DMS153 (cell line): ENCODE data around the gene TMBIM4.

Source experiments
- DNase-seq: peaks from one replicate; lab custom pipeline; 2025; lab: John Stamatoyannopoulos, UW

Gene TMBIM4

DNA sequence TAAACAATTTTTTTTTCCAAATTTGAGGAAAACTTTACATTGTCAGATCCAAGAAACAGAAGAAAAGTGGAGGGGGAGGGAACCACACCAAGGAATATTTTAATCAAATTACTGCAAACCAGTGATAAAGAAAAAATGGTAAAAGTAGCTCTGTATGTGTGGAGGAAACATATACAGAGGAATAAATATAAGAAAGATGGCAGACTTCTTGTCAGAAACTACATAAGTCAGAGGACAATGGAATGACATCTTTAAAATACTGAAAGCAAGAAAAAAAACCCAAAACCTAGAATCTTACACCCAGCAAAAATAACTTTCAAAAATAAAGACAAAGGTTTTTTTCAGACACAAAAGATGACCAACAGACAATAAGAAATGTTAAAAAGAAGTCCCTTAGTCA, 29.1 kb downstream of the TMBIM4 start:
- DNase-seq, result no peak

GRCh38 chr12:66139328-66139727, 30.5 kb downstream of the TMBIM4 start:
- no peak for DNase-seq

- DNase-seq, result no peak
These were observed 31.9 kb downstream of the TMBIM4 start for GRCh38 chr12:66137937-66138336.

- DNase-seq, result no peak
These were observed 37.4 kb downstream of the TMBIM4 start for GRCh38 chr12:66132408-66132807.

GRCh38 chr12:66131067-66131688, 38.6 kb downstream of the TMBIM4 start:
- DNase-seq, result no peak

- peak; percentile 83 for DNase-seq
These were observed 39.3 kb downstream of the TMBIM4 start, which contains the start of gene LLPH for GRCh38 chr12:66130267-66131066. LLPH (minus strand) TSS chr12:66130750; CDS start chr12:66129106, 1,644 bp downstream.

- no peak for DNase-seq
These were observed 39.9 kb downstream of the TMBIM4 start for GRCh38 chr12:66129934-66130266.

GRCh38 chr12:66127650-66128049, 42.1 kb downstream of the TMBIM4 start:
- no peak for DNase-seq

DNA sequence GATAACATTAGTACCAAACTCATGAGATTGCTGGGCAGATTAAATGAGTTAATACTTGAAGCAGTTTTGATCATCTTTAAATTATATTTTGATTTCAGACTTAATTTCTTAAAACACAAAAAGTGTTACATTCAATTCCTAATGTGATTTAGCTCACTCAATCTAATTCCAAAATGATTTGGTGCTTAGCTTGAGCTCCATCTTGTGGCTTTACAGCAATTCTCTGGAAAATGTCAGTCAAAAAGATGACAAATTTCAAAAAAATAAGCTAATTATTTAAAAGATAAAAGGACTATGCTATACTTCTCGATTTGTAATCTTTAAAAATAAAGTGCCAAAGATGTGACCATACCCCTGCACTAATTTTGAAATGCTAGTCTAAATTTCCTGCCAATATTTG, 49.3 kb downstream of the TMBIM4 start:
- no peak for DNase-seq

GRCh38 chr12:66119870-66120241, 49.9 kb downstream of the TMBIM4 start:
- DNase-seq, result no peak

DNA sequence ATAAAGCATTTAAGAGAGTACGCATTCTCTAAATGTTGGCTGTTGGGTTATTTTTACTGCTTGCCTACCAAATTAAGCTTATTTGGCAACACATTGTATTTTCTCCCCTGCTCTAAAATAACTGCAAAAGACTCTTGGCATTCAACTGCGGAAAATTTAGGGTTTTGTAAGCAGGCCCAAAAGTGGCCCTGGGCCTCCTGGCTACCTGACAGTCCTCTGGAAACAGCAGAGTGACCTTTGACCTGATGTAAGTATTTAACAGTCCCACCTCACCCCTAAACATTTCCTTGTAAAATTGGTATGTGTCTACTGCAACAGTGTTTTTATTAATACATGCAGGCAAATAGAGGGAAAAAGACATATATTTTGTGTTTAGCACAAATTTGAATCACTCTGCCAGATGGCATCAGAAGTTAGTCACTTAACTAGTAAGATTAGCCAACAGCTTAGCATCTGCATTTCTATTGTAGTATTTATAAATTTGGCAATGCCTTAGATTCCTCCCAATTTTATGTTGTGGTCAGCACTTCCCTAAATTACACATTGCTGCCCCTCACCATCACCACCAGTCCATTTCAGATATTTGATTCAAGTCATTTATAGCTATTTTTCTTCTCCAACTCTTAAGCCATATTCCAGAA, 50.4 kb downstream of the TMBIM4 start:
- DNase-seq, result no peak

DNA sequence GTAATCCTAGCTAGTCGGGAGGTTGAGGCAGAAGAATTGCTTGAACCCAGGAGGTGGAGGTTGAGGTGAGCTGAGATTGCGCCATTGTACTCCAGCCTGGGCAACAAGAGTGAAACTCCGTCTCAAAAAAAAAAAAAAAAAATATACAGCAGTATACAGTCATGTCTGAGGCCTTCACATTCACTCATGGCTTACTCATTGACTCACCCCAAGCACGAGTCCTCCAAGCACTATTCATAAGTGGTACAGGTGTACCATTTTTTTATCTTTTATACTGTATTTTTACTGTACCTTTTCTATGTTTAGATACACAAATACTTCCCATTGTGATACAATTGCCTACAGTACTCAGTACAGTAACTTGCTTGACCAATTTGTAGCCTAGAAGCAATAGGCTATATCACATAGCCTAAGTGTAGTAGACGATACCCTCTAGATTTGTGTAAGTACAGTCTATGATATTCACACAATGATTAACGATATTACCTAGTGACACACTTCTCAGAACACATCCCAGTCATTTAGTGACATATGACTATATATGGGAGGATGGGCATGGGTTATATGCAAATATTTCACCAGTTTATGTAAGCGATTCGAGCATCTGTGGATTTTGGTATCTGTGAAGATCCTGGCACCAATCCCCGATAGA, 51.4 kb downstream of the TMBIM4 start:
- no peak for DNase-seq

- no peak for DNase-seq
These were observed 52.6 kb downstream of the TMBIM4 start for GRCh38 chr12:66117242-66117641.

- DNase-seq, result no peak
These were observed 54.7 kb downstream of the TMBIM4 start for GRCh38 chr12:66115071-66115600.

GRCh38 chr12:66113471-66113870, 56.3 kb downstream of the TMBIM4 start:
- DNase-seq, result no peak

- no peak for DNase-seq
These were observed 58.2 kb downstream of the TMBIM4 start for GRCh38 chr12:66111605-66112004.

GRCh38 chr12:66109056-66109455, 60.7 kb downstream of the TMBIM4 start:
- DNase-seq, result no peak

DNA sequence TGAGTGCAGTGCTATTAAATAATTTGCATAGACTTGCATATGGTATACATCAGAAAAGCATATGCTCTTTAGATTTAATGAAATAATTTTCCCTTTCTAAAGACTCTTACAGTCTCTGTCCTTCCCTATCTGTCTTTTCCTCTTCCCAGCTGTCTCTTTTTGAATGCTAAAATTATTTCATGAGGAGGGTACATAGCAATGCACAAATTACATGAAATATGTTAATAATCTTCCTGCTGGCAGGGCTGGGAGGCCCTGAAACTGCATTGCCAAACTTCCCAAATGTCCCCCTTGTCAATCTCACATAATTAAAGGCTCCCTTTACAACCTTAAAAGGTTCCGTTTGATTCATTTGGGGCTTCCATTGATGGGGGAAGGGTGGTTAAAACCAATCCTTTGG, 61.4 kb downstream of the TMBIM4 start:
- no peak for DNase-seq

- DNase-seq, result peak; percentile 76
These were observed 62.3 kb downstream of the TMBIM4 start for GRCh38 chr12:66107451-66107915.

GRCh38 chr12:66103016-66103913, 66.5 kb downstream of the TMBIM4 start:
- no peak for DNase-seq

- no peak for DNase-seq
These were observed 77.1 kb downstream of the TMBIM4 start for GRCh38 chr12:66092559-66093269.
